AG09309 (cell line): ENCODE results near the gene FAM13C.
"Not testable (repeated sequence)": the region's sequence is repeated elsewhere in the genome, so short reads cannot be mapped to it uniquely, and the experiment has no call there.

ENCODE experiments used
- DNase-seq: peaks from one replicate; pipeline ENCODE4 v3.0.0-alpha.2; 2010; ENCODE audit warnings: low read depth
- H3K4me3 ChIP-seq: 2 replicates; pipeline ENCODE4 v1.5.1; 2011; ENCODE audit warnings: mild to moderate bottlenecking, low read depth, low read length, moderate library complexity; ENCODE audit not compliant: control insufficient read depth
- TF ChIP-seq, protein P1 (sequence below): IDR thresholded peaks from 2 replicates; pipeline ENCODE4 v1.5.1; 2011; ENCODE audit warnings: mild to moderate bottlenecking, low read depth, low read length, inconsistent platforms; ENCODE audit not compliant: insufficient read depth, control insufficient read depth; ENCODE audit errors: missing control alignments

The FAM13C gene

DNA sequence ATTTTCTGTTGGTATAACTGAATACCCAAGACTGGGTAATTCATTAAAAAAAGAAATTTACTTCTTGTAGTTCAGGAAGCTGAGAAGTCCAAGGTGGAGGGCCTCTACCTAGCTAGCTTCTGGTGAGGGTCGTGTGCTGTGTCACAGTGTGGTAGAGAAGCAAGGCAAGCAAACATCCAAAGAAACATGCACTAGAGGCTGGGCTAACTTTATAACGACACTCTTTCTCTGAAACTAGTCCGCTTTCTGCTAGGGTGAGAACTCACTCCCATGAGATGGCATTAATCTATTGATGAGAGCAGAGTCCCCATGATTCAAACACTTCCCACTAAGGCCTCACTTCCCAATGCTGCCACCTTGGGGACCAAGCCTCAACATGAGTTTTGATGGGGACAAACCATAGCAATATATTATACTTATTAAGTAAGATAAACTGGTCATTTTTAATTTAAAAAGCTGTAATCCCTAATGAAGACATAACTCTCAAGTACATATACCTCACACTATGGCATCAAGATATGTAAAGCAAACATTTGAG is 135.1 kb downstream of the FAM13C start:
- DNase-seq = no peak
- H3K4me3 ChIP-seq = no peak overlapping the region
- TF ChIP-seq, protein P1, sequence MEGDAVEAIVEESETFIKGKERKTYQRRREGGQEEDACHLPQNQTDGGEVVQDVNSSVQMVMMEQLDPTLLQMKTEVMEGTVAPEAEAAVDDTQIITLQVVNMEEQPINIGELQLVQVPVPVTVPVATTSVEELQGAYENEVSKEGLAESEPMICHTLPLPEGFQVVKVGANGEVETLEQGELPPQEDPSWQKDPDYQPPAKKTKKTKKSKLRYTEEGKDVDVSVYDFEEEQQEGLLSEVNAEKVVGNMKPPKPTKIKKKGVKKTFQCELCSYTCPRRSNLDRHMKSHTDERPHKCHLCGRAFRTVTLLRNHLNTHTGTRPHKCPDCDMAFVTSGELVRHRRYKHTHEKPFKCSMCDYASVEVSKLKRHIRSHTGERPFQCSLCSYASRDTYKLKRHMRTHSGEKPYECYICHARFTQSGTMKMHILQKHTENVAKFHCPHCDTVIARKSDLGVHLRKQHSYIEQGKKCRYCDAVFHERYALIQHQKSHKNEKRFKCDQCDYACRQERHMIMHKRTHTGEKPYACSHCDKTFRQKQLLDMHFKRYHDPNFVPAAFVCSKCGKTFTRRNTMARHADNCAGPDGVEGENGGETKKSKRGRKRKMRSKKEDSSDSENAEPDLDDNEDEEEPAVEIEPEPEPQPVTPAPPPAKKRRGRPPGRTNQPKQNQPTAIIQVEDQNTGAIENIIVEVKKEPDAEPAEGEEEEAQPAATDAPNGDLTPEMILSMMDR = no peak

DNA sequence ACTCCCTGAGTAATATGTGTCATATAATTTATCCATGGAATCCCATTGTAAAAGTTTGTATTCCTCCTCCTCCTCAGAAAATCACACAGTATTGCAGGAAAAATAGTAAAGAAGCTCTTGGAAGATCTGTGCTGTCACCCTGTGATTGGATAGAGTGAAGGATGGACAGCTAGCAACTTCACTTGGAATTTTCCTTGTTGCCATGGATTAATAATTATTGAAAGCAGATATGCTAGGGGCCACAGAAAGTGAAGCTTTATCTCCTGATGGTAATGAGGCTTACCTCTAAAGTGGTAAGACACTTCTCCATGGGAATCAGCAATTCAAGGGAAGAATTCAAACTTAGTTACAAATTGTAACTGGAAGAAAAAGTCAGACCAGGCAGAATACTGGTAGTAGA is 137.1 kb downstream of the FAM13C start:
- no peak overlapping the region for H3K4me3 ChIP-seq
- no peak for DNase-seq
- TF ChIP-seq, protein P1 = no peak

DNA sequence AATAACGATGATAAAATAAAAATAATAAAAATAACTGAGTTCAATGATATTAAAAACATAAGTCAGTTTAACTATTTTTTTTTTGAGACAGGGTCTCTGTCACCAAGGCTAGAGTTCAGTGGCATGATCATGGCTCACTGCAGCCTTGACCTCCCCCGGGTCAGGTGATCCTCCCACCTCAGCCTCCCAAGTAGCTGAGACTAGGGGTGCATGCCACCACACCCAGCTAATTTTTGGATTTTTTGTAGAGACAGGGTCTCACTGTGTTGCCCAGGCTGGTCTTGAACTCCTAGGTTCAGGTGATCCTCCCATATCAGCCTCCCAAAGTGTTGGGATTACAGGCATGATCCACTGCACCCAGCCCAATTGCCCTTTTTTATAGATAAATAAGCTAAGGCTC is 138.8 kb downstream of the FAM13C start:
- not testable (repeated sequence) for DNase-seq, H3K4me3 ChIP-seq

DNA sequence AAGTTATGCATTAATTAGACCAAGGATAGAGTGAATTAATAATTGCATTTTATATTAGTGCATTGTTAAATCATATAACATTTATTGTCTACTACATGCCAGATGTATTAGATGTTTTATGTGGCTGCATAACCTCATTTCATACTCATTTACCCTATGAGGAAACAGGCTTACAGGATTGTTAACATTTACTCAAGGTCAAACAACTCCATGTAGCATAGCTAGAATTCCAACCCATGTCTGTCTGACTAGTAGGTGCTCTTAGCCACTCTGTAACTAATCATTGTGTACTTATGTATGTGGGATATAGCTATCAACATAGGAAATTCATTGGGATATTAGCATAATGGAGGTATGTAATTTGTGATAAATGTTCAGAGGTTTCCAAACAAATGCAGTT is 139.6 kb downstream of the FAM13C start:
- no peak overlapping the region for H3K4me3 ChIP-seq
- DNase-seq = no peak
- TF ChIP-seq, protein P1 = no peak

DNA sequence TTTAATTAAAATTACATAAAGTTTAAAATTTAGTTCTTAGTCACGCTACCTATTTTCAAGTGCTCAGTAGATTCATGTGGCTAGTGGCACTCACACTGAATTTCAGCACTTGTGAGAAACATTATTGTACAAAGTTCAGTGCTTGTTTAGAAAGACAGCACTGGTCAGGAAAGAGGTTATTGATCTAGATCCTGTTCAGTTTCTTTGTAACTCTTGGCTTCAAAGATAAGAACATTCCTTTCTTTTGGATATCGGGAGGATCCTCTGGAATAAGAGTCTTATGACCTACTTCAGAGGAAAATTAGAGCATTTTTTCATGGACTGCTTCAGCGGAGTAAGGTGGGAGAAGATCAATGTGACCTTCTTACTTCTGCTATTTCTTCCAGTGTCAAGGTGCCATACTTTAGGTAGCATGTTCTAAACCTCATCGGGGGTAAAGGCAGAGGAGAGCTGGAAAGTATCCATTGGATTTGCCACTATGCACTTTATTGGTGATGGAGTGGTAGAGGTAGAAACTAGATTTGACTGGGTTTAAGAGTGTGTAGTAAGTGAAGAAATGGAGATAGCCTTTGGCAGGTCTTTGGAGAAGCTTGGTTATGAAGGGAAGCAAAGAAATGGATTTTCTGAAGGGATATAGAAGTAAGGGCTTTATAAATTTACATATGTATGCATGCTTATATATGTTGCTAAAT is 146.0 kb downstream of the FAM13C start:
- DNase-seq = no peak
- TF ChIP-seq, protein P1 = no peak
- H3K4me3 ChIP-seq = no peak overlapping the region

DNA sequence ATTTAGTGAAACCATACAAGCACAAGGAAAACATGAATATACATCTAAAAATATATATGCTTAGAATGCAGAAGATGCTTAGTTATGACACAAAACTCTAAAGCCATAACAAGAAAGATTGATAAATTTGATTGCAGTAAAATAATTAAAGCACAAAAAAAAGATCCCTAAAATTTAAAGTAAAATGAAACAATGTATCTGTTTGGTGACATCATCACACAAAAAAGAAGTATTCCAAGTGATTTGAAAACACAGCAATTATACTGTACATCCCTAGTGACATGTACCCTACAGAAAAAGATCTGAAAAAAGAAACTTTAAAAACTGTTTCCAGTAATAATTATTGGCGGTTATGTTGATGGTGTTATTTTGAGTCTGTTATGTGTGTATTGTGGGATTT is 148.2 kb downstream of the FAM13C start:
- DNase-seq = no peak
- no peak overlapping the region for H3K4me3 ChIP-seq
- TF ChIP-seq, protein P1 = no peak

DNA sequence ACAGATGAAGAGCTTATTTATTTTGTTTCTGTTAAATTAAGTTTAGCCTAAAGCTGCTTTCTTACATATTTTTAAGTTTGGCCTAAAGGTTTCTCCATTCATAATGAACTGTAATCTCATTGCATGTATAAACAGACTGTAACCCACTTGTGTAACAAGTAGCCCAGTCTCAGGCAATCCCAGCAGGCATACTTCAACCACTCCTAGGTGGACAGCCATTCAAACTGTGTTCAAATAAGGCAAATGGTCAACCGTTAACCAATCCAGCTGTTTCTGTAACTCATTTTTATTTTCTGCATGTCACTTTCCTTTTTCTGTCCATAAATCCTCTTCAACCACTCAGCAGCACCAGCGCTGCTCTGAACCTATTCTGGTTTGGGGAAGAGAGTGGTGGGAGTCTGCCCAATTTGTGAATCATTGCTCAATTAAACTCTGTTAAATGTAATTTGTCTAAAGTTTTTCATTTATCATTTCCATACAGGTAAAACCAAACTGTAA is 150.0 kb downstream of the FAM13C start:
- no peak for DNase-seq
- TF ChIP-seq, protein P1 = no peak
- H3K4me3 ChIP-seq = no peak overlapping the region
